GM21526 (cell line): Measurements from ENCODE around the gene DIABLO.

Source experiments
- ATAC-seq: cut with Tn5 transposase; IDR thresholded peaks from one replicate; pipeline ENCODE4 v1.9.1; 2021; ENCODE audit warnings: moderate library complexity; ENCODE audit not compliant: unreplicated experiment, low FRiP score

The DIABLO gene

GRCh38 chr12:122159882-122160281 lies 66.0 kb downstream of the DIABLO start:
- no peak for ATAC-seq

GRCh38 chr12:122158700-122159285 lies 67.1 kb downstream of the DIABLO start:
- no peak for ATAC-seq
